SH-SY5Y (cell line): ENCODE results near the gene SPIRE2.

ENCODE experiments used
- GATA2 ChIP-seq: IDR thresholded peaks from 2 replicates; pipeline ENCODE4 v1.6.1; 2011; ENCODE audit warnings: mild to moderate bottlenecking, low read depth, low read length
- GATA3 ChIP-seq: IDR thresholded peaks from 2 replicates; pipeline ENCODE4 v1.6.1; 2011; ENCODE audit warnings: low read depth, mild to moderate bottlenecking, low read length, moderate library complexity

DNA sequence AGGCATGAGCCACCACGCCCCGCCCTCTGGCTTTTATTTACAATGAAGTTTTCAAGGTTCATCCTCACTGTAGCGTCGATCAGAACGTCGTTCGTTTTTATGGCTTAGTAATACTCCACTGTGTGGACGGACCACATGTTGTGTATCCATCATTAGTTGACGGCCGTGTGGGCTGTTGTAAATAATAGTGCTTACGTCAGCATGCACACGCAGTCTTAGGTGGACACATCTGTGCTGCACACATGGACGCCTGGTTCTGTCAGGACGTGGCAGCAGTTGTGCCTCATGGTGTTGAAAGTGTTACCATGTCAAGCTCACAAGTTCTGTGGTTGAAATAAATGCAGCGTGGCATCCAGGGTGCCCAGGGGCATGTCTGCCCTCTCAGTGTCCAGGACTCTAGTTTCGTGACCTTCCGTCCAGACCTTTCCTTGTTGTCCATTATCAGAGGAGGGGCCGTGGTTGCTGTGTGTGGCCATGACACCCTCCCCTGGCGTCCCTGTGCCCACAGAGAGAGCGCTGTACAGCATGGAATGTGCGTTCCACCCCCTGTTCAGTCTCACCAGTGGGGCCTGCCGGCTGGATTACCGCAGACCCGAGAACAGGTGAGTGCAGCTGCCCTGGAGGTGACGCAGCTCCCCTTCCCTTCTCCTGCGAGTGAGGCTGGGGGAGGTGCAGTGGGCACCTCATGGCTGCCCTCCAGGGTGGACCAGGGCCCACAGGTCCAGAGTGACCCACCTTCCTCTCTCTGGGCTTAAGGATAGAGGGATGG lies 67.4 kb downstream of the SPIRE2 start:
- TF ChIP-seq GATA2 (no peak), GATA3 (no peak)
